GM18868 (cell line): ENCODE data around the gene KIF5A.

ENCODE experiments used
- ATAC-seq: cut with Tn5 transposase; IDR thresholded peaks from one replicate; pipeline ENCODE4 v1.9.1; 2021; ENCODE audit warnings: mild to moderate bottlenecking, moderate library complexity; ENCODE audit not compliant: unreplicated experiment

KIF5A gene

DNA sequence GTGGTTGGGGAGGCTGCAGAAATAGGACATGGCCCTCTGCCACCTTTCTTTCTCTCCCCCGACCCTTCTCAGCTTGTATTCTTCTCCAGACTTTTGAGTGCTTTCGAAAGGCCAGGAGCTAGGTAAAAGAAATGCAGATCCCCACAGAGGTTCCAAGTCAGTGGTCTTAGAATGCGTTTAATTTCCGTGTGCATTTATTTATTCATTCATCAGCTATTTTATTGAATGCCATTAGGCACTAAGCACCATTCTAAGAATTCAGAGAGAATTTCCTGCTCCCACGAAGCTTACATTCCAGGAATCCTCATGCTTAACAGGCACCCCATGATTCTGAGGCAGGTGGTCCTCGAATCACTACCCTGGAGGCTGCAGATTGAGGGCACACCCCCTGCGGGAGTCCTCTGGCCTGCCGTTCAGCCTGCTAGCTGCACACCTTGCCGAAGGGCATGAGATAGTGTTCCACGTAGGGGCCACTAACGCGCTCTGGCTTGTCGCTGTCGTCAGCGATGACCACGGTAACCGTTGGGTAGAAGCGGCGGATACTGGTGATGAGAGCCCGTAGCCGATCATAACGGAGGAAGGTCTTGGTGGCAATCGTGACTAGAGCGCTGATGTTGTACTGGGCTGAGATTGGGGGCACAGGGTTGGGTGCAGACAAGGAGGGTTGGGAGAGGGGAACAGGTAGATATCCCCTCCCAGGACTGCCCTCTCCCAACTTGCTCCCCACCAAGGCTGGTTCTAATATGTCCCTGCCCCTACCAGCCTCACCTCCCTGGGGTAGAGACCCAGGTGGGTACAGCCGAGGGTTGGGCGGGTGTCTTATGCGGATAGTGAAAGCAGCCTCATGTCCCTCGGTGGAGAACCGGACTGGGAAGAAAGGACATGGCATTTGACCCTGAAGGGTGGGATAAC is 78.7 kb downstream of the KIF5A start:
- no peak for ATAC-seq

DNA sequence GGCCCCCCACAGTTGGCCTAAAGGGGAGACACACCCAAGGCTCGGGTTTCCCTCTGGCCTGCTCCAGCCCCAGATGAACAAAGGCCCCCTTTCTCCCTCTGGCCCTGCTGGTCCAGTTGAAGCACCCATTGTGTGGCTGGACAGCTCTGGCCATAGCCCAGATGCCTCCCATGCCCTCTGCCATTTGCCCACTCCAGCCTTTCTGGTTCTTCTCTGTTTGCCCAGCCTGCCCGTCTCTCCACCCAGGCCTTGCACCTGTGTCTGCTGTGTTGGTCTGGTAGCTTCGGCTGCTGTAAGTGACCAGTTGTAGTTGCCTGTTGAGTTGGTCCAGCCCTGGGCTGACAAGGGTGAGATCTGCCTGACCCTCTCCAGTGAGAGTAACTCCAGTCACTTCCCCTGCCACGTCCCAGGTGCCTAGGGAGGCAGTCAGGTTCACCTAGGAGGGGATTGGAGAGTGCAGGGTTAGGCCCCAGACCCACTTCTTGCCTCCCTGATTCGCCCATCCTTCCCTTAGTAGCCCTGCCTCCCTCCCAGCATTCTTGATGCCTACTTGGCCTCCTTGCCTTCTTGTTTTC is 80.1 kb downstream of the KIF5A start:
- no peak for ATAC-seq

DNA sequence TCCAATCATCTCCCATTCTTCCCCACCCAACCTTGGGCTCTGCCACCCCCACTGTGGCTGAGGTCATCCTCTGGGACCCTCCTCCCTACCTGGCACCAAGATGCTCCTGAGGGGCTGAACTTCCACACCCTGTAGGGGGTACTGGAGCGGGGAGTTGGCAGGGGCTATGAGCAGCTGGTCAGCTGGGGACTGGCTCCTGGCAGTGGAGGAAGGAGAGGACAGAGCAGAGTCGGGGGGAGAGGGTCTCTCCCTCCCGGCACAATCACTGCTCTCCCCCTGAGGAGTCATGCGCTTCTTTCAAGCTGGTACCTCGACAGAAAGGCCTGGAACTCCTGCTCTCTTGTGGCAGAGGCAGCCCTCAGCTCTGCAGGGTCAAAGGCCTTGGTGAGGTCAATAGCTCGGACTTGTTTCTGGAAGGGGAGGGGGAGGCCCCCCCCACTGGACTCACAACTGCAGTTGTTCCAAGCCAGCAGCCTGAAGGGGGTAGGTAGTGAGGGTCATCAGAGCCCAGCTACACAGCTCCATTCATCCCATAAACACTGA is 81.1 kb downstream of the KIF5A start:
- no peak for ATAC-seq

DNA sequence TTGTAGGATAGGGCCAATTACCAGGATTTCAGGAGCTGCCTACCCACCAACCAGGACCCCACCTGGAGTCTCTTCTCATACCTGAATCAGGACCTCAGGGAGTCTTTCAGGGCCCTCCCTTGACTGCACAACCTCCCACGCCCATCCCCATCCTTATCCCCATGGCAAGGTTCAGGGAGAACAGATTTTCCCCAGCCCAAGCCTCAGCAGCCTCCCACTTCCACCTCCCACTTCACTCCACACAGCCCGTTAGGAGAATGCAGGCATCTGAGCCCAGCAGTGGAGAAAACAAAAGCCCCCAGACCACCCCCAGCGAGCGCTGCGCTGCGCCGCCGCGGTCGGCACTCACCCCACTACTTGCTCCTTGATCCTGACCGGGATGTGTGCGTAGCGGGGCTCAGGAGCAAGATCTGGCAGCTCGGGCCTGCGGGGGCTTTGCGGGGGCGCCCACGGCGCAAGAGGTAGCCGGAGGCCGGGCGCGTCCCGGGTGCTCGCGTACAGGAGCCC is 81.8 kb downstream of the KIF5A start:
- ATAC-seq, result no peak

DNA sequence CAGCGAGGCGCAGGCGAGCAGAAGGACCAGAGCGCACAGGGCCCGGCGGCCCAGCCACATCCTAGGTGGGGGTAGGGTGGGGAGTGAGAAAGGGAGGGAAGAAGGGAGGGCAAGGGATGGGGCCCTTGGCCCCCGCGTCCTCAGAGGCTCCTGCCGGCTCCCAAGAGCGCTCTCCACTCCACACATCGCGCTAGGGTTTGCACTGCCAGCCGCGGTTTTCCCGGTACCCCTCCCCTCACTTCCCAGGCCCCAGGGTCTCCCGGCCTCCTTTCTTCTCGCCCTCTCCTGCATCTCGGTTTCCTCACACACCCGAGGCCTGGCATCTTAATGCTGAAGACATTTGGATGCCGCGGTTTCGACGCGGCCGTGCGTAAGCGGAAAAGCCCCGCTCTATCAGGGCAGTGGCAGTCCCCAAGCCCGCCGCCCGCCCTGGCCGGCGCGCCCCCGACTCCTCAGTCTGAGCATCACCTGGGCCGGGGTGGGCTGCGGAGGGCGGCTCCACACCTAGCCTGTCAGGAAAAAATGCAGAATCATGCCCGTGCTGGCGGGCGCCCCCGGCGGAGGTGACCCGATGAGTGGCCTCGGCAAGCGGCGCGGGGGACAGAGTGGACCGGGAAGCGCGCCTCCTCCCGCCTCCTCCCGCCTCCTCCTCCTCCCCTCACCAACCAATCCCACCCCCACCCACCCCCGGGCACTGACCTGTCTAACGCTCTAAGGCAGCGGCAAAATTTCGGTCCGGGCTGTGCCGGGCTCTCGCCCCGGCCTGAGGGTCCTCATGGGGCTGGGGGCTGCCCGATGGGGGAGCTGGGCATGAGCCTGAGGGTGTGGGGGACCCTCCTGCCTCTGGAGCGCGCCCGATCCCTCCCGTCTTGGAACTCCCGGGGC is 82.5 kb downstream of the KIF5A start:
- no peak for ATAC-seq

DNA sequence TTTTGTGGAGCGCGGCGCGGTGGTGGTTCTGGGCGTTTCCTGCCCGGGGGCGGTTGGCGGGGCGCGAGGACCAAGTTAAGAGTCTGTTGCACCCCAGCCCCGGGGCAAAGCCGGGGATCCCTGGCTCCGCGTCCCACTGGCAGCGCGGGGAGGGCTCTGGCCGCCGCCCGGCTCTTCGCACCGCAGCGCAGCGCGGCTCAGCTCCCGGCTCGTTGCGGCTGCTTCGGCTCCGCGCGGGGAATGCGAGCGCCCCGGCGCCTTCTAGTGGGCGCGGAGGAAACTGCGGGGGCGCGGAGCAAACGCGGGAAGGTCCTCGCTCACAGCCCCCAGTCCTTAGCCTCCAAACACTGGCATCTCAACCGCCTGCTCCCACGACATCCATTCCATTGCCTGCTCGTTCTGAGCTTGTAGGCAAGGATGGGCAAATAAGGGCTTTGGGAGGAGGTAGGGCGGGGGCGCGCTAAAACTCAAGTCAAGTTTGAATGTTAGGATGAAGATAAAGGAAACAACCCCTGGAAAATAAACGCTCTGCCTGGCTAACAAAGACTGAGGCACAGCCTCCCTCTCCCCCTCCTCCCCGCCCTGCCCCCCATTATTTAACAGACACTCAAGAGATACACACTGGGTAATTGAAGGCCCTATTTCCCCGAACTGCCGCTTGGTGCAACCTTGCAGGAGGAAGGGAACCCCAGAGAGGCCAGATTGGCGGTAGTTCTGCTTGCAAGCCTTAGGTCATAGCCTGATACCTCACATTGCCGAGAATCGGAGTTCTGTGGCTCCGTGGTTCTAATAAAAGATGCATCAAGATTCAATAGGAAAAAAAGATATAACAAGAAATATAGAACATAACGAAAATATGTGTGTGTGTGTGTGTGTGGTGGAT is 83.4 kb downstream of the KIF5A start, which contains the start of gene B4GALNT1:
Gene B4GALNT1 (minus strand): TSS at position 244 of the 883 bp plus-strand sequence. CDS start 1,069 bp downstream, outside the sequence.
- ATAC-seq, result peak; percentile 88
